ENCODE data around the gene LTBP1.

The LTBP1 gene

GRCh38 chr2:33247365-33247764 is 300.6 kb downstream of the LTBP1 start:
- no peaks in the 10 kb centered on the region for H3K79me2 ChIP-seq (ENCODE audit: control insufficient read depth, low read length)
- H3F3A ChIP-seq (ENCODE audit: control insufficient read depth, insufficient read depth): peaks cover 9% of the 10 kb centered on the region
- H3K9me3 ChIP-seq (ENCODE audit: control insufficient read depth, insufficient read depth, low read length): no peaks in the 10 kb centered on the region
- peaks cover 56% of the 10 kb centered on the region for H3K36me3 ChIP-seq (ENCODE audit: control insufficient read depth, low read length)
- no peaks in the 10 kb centered on the region for H3K9me2 ChIP-seq (replicated peaks; ENCODE audit: control insufficient read depth, low read length)
- no peaks in the 10 kb centered on the region for H4K20me1 ChIP-seq (ENCODE audit: control insufficient read depth, insufficient read depth, low read depth, low read length)
- no peaks in the 10 kb centered on the region for H3K27me3 ChIP-seq (ENCODE audit: control insufficient read depth, low read length)
- TF ChIP-seq EZH2phosphoT487 (IDR thresholded peaks at IDR 0.05; ENCODE audit: borderline replicate concordance, low read length): no peak
- TF ChIP-seq, protein P1, sequence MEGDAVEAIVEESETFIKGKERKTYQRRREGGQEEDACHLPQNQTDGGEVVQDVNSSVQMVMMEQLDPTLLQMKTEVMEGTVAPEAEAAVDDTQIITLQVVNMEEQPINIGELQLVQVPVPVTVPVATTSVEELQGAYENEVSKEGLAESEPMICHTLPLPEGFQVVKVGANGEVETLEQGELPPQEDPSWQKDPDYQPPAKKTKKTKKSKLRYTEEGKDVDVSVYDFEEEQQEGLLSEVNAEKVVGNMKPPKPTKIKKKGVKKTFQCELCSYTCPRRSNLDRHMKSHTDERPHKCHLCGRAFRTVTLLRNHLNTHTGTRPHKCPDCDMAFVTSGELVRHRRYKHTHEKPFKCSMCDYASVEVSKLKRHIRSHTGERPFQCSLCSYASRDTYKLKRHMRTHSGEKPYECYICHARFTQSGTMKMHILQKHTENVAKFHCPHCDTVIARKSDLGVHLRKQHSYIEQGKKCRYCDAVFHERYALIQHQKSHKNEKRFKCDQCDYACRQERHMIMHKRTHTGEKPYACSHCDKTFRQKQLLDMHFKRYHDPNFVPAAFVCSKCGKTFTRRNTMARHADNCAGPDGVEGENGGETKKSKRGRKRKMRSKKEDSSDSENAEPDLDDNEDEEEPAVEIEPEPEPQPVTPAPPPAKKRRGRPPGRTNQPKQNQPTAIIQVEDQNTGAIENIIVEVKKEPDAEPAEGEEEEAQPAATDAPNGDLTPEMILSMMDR (IDR thresholded peaks at IDR 0.05; ENCODE audit: low read depth, low read length, poor library complexity, severe bottlenecking): no peak
- no peak overlapping the region for H3K4me2 ChIP-seq (ENCODE audit: low read length)
- no peak overlapping the region for H3K4me3 ChIP-seq (ENCODE audit: low read length)
- H3K27ac ChIP-seq (ENCODE audit: low read depth, low read length): no peak overlapping the region
- peaks cover 21% of the 10 kb centered on the region for H3K4me1 ChIP-seq (ENCODE audit: control insufficient read depth, low read length)

- no peaks in the 10 kb centered on the region for H3K9me3 ChIP-seq (ENCODE audit: control insufficient read depth, insufficient read depth, low read length)
- no peaks in the 10 kb centered on the region for H4K20me1 ChIP-seq (ENCODE audit: control insufficient read depth, insufficient read depth, low read depth, low read length)
- no peaks in the 10 kb centered on the region for H3F3A ChIP-seq (ENCODE audit: control insufficient read depth, insufficient read depth)
- TF ChIP-seq EZH2phosphoT487 (IDR thresholded peaks at IDR 0.05; ENCODE audit: borderline replicate concordance, low read length): no peak
- TF ChIP-seq, protein P1 (IDR thresholded peaks at IDR 0.05; ENCODE audit: low read depth, low read length, poor library complexity, severe bottlenecking): no peak
- no peaks in the 10 kb centered on the region for H3K79me2 ChIP-seq (ENCODE audit: control insufficient read depth, low read length)
- peaks cover 59% of the 10 kb centered on the region for H3K36me3 ChIP-seq (ENCODE audit: control insufficient read depth, low read length)
- H3K4me1 ChIP-seq (ENCODE audit: control insufficient read depth, low read length): no peaks in the 10 kb centered on the region
- no peak overlapping the region for H3K27ac ChIP-seq (ENCODE audit: low read depth, low read length)
- no peak overlapping the region for H3K4me2 ChIP-seq (ENCODE audit: low read length)
- no peak overlapping the region for H3K4me3 ChIP-seq (ENCODE audit: low read length)
- no peaks in the 10 kb centered on the region for H3K27me3 ChIP-seq (ENCODE audit: control insufficient read depth, low read length)
- no peaks in the 10 kb centered on the region for H3K9me2 ChIP-seq (replicated peaks; ENCODE audit: control insufficient read depth, low read length)
Measured at GRCh38 chr2:33250417-33251029, 303.8 kb downstream of the LTBP1 start.

DNA sequence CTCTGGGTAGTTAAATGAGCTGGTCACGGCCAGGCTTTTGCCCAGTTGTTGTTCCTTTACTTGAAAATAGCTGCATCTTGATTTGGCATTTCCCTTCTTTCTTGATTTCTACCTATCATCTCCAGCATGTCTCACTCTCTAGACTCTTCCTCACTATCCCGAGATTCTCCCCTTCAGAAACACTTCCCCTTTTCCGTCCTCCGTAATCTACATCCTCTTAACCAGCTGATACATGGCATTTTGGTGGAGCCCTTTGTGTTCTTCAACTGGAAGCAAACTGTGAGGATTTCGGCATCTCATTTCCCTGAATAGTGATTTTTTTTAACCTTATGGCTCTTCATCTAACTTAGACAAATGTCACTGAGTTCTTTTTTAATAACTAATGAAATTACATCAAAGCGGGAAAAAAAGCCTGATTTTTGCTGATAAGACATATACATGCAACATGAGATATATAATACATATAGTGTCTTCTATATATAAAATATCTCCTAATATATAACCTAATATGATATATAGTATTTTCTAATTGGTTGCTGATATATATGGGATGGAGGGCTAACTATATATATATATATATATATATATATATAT is 309.5 kb downstream of the LTBP1 start:
- H3K36me3 ChIP-seq (ENCODE audit: control insufficient read depth, low read length): peaks cover 63% of the 10 kb centered on the region
- H3K4me3 ChIP-seq (ENCODE audit: low read length): no peak overlapping the region
- TF ChIP-seq, protein P1 (IDR thresholded peaks at IDR 0.05; ENCODE audit: low read depth, low read length, poor library complexity, severe bottlenecking): no peak
- no peak for TF ChIP-seq EZH2phosphoT487 (IDR thresholded peaks at IDR 0.05; ENCODE audit: borderline replicate concordance, low read length)
- H4K20me1 ChIP-seq (ENCODE audit: control insufficient read depth, insufficient read depth, low read depth, low read length): no peaks in the 10 kb centered on the region
- no peak overlapping the region for H3K27ac ChIP-seq (ENCODE audit: low read depth, low read length)
- H3K9me3 ChIP-seq (ENCODE audit: control insufficient read depth, insufficient read depth, low read length): no peaks in the 10 kb centered on the region
- no peaks in the 10 kb centered on the region for H3K79me2 ChIP-seq (ENCODE audit: control insufficient read depth, low read length)
- H3K27me3 ChIP-seq (ENCODE audit: control insufficient read depth, low read length): no peaks in the 10 kb centered on the region
- H3K4me2 ChIP-seq (ENCODE audit: low read length): no peak overlapping the region
- H3K9me2 ChIP-seq (replicated peaks; ENCODE audit: control insufficient read depth, low read length): no peaks in the 10 kb centered on the region
- no peaks in the 10 kb centered on the region for H3K4me1 ChIP-seq (ENCODE audit: control insufficient read depth, low read length)
- H3F3A ChIP-seq (ENCODE audit: control insufficient read depth, insufficient read depth): no peaks in the 10 kb centered on the region

Measured in DOHH2 (cell line).